Measurements from ENCODE around the gene KCNJ9.
A peak's percentile ranks its signal among the peaks of the same experiment; 100 is the strongest.
"Not testable (repeated sequence)": the region's sequence is repeated elsewhere in the genome, so short reads cannot be mapped to it uniquely, and the experiment has no call there.

Gene KCNJ9

DNA sequence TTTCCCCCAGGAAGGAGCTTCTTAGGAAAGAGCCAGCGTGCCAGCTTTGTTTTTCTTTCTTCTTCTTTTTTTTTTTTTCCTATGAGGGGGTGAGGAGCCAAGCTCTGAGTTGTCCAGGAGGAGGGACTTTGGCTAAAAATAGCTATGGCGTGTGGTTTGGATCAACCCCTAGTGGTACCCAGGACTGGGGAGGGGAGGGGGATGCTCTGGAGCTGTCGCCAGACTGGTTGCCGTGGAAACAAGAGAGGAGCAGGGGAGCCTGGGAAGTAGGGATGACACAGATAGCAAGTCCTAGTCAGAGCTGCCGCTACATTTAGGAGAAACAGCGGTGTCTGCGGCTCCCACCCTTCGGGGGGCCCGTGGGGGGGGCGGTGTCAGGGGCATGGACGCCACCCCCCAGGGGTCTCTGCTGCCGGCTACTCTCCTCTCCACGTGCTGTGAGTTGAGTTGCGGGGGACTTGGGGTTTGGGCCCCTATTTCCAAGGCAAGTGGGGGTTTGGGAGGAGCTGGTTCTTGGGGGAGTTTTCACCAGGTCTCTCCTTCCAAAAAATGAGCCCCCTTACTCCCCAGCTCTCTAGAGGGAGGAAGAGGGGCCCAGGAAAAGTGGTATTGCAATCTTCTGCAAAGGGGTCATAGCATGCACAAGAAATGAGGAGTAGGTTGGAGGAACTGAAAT, at the start of gene KCNJ9:
TSS of gene KCNJ9 (plus strand) at position 278 of the 676 bp plus-strand sequence. CDS start 2,493 bp downstream, outside the sequence.
- peak; percentile 30 for DNase-seq

DNA sequence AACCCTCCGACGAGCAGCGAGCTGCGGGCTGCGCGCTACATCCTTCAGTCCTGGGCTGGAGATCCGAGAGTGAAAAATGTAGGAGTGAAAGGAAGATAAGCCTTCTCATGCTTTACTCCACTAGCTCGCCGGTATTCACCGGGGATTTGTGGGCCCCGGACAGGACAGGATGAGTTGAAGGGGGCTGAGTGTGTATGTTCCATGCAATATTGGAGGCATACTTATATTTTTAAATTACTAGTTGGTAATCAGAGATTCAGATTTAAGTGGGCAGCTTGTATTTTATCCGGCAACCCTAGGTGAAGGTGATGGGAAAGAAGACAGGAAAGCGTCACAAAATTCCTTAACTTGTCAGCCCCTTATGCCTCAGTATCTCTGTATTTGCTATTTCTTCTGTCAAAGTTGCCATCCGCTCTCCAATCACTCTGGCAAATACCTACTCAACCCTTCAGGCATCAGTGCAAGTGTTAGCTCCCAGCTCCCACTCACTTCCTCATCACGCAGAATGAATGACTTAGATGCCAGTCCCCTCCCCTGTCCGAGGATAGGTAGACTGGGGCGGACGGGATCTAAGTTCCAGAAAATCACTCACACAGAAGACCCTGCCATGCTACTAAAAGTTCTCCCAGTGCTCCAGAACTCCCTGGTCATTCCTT, 49.0 kb upstream of the KCNJ9 start:
- DNase-seq = peak; percentile 24

DNA sequence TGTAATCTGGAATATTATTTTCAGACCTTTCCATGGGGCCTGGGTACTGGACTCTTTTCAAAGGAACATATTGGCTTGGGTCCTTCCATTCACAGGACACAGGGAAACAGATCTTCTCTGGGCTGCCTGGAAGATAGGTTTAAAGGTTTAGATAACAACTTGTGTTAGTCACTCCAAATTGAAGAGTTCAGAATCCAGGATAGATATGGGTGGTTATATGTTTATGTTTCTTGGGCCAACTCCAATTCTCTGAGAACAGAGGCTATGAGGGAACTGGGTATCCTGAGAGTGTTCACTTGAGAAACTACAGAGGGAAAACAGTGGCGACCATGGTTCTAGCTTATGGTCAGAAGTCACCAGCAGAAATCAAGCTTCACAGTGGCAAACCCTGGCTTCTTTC, 40.9 kb upstream of the KCNJ9 start:
- no peak for DNase-seq

DNA sequence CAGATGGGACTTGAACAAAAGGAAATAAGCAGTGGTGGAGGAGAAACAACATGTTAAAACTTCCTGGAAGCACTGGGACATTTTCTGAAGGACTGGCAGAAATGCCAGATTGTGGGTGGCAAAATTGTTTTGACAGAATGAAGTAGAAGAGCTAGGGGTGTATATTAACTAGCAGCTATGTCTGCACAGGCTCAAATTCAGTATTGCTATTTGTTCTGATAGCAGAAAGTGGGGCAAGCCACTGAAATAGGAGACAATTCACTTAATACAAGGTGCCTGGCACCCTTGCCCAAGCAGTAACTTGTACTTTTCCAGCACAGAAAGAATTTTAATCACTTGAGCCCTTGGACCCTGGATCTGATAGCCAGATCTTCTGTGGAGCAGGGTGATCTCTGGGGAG, 37.8 kb upstream of the KCNJ9 start:
- no peak for DNase-seq

DNA sequence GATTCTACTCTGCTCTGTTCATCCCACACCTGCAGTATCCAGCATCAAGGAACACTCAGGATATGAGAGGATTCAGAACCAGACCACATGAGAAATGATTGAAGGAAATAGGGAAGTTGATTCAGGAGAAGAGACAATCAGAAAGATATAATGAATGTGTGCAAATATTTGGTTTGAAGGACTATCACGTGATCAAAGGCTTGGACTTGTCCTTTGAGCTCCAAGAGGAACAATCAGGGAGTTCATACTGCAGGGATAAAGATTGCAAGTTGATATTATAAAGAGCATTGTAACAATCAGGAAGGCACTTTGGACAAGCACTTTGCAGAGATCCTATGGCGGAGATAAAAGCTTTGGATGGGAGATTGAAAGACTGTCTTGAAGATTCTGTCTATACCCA, 35.7 kb upstream of the KCNJ9 start:
- DNase-seq = no peak

DNA sequence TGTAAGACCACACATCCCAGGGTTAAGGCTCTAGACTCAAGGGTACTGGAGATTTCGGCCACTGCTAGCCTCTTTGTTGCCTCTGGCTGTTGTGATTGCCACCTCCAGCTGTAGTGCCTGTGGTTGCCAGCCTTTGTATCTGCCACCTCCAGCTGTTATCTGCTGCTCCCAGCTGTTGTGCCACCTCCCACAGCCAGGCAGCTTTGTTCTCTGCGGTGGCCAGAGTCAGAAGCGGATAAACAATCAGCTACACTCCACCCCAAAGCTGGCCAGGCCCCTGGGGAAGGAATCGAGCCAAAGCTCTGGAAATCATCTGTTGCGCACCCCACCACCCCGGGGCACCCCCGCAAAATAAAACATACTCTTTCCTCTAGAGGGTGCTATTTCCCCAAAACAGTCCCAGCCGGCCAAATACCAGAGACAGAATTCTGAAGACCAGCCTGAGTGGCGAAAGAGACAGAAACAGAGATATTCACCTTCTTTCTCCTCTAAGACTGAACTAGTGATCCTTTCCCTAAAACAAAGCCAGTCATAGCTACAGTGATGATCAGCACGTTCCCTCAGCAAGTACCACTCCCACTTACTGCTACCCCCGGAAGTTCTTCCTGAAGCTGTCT, 34.7 kb upstream of the KCNJ9 start:
- peak; percentile 42 for DNase-seq

DNA sequence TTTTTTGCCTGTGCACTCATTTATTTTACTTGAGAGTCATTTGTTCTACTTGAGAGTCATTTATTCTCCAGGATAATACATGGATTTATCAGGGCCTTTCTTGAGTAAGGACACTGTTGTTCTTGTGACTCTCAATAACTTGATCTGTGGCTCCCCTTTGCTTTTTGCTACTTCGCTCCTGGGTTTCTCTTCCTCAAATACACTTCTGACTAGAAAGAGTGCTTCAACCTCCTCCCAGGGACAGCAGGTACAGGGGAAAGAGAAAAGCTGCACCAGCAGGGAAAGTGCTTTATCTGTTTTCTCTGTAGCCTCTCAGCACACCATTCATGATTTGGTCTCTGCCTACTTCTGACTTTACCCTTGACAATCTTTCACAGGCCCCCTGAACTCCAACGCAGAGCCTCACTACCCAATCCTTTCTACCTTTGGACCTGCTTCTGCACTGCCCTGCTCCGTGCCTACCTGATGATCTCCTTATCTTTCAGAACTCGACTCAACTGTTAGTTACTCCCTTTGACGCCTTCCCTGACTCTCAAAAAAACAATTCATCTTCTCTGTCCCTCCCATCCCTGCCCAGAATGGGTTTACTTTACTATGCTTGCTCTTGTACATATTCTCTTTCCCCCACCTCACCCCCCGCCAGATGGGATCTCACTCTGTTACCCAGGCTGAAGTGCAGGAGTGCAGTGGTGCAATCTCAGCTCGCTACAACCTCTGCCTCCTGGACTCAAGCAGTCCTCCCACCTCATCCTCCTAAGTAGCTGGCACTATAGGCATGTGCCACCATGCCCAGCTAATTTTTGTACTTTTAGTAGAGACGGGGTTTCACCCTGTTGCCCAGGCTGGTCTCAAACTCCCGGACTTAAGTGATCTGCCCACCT, 34.0 kb upstream of the KCNJ9 start:
- DNase-seq = no peak

DNA sequence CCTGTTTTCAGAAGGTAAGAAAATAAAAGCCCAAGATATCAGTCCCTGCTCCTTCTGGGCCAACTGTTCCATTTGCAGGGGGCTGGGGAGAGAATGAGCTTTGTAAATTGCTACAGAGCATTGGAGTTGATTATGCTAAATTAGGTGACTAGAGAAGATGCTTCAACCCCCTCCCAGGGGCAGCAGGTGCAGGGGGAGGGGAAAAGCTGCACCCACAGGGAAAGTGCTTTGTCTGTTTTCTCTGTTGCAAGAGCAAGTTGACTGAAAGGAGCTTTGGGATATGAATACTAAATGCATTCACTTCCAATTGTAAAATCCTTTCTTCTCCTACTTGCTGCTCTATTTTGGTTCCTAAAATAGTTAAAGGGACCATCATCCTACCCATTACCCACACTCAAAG, 33.0 kb upstream of the KCNJ9 start:
- DNase-seq = no peak

DNA sequence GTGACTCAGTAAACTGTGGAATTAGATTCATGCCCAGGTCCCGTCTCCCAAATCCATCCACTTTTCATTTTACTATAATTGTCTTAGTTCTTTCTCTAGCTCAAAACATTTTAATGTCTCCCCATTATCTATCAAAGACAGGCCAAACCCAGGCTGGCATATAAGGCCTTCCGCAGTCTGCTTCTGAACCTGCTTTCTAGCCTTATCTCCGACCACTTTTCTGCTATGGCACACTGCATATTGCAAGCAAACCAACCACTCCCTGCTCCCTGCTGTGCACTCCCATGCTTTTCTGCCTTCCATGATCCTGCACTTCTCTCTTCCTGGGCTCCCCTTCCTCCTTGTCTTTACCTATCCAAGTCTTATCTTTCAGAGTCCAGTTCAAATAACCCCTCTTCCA, 32.2 kb upstream of the KCNJ9 start:
- DNase-seq = no peak

DNA sequence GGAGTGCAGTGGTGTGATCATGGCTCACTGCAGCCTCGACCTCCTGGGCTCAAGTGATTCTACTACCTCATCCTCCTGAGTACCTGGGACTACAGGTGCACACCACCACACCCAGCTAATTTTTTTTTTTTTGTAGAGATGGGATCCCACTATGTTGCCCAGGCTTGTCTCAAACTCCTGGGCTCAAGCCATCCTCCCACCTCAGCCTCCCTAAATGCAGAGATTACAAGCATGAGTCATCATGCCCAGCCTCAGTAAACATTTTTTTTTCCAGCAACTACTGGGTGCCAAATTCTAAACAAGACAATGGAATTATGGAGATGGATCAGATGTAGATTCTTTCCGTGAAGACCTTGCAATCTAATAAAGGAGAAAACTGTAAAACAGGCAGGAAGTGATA, 31.2 kb upstream of the KCNJ9 start:
- DNase-seq = not testable (repeated sequence)

DNA sequence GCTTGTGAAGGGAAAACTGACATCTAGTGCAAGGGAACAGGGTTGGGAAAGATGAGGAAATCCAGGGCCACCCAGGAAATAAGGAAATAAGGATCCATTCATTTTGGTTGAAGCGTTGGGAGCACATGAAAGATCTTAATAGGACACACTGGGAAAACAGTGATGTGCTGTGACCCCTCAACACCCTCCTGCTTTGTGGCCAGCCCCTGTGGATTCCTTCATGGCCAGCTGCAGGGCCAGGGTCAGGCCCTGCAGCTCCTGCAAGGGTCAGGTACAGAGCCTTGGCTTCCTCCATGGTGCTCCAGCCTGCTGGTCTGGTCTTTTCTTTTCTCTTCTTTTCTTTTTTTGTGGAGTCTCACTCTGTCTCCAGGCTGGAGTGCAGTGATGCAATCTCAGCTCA, 30.7 kb upstream of the KCNJ9 start:
- no peak for DNase-seq

DNA sequence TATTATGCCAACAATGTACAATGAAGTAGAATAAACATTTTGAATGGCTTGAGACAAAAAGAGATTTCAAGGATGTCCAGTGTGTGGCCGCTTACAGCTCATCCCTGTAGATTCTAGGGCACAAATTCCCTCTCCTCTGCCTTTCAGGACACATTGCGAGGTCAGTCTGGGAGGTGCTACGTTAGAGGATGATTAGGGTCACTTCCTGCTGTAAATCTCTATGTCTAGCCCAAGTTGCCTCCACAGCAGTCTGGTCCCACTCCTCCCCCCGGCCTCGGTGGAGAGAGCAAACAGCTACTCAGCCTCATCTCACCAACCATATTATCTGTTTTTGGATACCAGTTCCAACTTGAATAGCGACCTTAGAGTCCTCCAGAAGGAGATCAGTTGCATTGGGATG, 28.4 kb upstream of the KCNJ9 start:
- no peak for DNase-seq

DNA sequence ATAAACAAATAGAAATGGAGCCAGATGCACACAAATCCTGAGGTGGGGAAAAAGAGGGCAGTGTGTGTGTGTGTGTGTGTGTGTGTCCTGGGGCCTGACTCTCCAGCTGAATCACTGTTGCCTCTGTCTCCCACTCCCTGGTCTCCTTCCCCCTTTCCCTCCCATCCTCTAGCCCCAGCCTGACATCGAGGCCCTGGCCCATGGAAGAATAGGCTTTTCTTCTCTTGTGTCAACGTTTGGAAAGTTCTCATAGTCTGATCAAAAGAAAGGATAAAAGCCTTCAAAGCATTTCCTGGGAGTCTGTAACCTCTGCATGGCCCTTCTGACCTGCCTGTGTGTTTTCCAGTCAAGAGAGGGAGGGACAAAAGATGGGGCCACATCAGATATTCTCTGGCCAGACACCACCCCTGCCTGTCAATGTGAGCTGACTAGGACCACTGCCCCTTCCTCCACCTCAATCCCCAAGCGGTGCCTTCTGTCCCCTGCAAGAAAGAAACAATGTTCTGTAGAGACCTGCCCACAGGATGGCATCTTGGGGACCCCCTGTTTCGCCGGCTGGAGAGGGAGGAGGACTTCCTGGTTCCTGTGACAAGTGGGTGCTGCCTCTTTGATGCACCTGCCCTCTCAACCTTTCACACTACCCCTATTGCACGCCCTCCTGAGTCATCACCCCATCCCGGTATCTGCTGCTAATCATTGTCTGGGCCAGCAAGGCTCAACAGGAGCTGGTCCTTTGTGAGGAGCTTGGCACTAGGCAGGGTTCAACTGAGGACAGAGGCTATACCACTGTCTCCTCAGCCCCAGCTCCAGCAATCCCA, 27.6 kb upstream of the KCNJ9 start:
- DNase-seq = no peak

DNA sequence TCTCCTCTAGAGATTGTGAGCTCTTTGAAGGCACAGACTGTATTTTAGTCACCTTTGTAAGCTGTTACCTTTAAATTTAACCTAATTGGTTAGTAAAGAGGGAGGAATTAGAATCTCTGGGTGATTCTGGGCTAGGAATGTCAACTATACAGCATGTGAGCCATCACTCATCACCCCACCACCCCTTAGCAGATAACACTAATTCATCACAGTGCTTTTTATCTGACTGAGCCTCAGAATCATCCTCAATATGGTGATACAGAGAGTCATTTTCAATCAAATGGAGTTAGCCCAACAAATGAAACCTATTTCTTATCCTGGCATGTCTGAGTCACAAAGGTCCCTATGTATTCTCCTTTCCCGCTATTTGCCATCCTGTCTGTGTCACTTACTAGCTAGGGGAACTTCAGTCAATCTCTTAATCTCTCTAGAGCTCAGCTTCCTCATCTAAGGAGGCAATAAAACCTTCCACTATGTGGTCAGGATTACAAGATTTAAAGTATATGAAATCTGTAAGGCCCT, 24.6 kb upstream of the KCNJ9 start:
- no peak for DNase-seq

DNA sequence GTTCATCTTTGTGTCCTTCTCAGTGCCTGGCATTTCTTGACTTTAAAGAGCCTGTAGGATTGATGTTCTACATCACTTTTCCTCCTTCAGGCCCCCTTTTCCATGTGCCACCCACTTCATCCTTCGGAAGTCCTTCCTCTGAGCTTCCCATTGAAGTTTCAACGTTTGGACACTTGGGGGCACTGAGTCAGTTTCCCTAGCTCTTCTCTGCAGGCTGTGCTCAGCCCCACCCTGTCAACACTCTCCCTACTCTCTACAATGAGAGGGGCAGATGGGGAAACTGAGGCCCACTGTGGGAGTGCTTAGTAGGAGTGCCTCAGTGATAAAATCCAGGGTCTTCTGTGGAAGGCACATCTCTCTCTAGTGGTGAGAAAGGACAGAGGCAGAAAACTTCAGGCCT, 23.3 kb upstream of the KCNJ9 start:
- no peak for DNase-seq

DNA sequence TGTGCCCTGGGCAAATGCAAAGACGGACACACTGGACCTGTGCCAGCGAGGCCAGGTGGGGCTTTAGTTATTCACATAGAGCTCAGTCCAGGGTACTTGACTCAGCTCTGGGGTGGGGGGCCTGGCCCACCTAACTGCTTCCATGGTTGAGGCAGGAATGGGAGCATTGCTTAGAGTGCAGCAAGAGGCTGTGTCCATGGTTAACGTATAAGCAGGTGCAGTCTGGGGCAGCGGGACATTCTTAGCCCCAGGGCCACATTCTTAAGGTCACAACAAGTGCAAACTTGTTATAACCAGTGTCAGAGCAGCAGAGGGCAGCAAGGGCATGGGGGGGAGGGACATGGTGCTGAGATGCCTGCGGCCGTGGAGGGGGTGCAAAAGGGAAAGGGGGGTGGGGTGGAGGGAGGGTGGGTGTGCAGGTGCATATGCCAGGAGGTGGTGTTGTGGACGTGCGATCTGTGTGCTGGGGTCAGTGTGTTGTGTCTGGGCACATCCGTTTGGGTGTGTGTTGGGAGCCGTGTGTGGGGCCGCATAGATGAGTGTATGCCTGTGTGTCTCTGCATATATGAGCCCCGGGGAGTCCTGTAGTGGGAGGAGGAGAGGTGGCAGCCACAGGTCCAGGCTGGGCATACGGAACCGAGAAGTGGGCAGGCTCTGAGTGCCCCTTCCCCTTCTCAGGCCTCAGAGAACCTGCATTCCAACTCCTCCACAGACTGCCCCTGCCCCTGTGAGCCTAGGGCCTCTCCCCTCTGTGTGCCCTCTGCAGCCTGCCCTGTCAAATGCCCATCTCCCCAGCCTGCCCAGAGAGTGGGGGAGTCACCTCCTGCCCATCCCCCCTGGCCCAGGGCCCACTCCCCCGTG, 19.7 kb upstream of the KCNJ9 start:
- DNase-seq = no peak

DNA sequence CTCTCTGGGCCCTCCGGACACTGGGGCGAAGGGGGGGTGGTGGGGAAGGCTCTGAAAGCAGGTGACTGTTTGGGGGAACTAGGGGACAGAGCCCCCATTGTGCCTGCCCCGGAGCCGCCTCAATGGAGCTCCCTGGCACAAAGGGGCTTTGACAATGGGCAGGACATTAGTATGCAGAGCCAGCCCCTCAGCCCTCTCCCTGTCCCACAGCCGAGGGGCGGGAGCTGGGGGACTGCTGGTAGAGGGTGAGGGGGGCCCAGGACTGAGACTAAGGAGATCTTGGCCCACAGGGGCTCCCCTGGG, 19.2 kb upstream of the KCNJ9 start:
- no peak for DNase-seq

DNA sequence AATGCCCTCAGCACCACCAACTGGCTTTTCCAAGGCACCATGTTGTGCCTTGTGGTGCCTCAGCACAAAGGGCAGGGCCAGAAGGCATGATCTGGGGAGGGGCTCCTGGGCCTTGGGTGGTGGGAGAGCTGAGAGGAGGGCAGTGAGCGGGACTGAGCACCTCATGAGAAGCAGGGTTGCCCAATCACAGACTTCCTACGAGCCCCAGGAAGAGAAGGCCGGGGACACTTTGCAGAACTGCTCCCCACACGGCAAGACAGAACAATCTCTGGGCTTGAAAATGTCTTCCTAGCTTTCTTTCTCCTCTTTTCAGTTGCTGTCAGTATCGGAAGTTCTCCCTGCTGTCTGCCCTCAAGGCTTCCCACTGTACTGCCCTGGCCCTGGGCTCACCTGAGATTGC, 18.2 kb upstream of the KCNJ9 start:
- DNase-seq = no peak

DNA sequence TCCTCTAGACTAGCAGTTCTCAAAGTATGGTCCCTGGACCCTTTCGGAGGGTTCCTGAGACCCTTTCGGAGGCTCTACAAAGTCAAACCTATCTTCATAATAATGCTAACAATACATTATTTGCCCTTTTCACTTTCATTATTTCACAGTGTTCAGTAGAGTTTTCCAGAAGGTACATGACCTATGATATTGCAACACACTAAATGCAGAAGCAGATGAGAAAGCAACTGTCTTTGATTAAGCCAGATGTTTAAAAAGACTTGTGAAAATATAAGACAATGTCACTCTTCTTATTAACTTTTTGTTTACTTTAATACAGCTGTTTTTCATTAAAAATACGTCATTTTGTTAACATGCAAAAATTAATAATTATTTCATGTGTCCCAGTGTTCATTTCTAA, 17.2 kb upstream of the KCNJ9 start:
- DNase-seq = no peak

DNA sequence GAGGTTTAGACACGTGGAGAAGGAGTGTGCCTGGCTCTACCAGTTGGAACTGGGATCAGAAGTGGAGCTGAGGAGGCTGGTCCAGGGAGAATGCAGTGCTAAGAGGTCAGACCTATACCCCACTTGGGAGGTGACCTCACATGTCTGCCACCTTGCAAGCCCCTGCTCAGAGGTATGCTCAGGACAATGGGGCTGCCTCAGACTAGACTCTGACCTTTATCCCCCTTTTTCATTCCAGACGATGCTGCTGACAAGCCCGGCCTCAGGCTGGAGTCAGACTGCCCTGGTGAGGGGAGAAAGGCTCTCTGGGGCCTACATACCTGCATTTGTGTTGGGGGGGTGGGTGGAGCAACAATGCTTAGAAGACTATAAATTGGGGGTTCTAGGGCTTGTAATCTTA, 16.6 kb upstream of the KCNJ9 start:
- DNase-seq = no peak

All from NCI-H1105 treated with DMSO at 0.1 percent for 48 hours (cell line).